Mesenchymal stem cell (in vitro differentiated cells and primary cell): ENCODE data around the gene ZDHHC14.

Source experiments
- DNase-seq: peaks from one replicate; pipeline ENCODE4 v3.0.0-alpha.2; 2013
- H2AFZ ChIP-seq: one replicate; pipeline ENCODE4 v1.6.1; 2013; ENCODE audit warnings: low read depth, mild to moderate bottlenecking, control low read depth, inconsistent platforms, low read length, moderate library complexity
- H2AK5ac ChIP-seq: 2 replicates; pipeline ENCODE4 v1.6.1; 2013; ENCODE audit warnings: low read length, moderate library complexity, mild to moderate bottlenecking, inconsistent platforms; ENCODE audit not compliant: severe bottlenecking
- H2BK120ac ChIP-seq: one replicate; pipeline ENCODE4 v1.6.1; 2013; ENCODE audit warnings: low read depth, mild to moderate bottlenecking, inconsistent platforms, low read length, moderate library complexity
- H2BK12ac ChIP-seq, 2 experiments: one replicate each; pipeline ENCODE4 v1.6.1; 2013; ENCODE audit warnings: inconsistent platforms in 2 of 2, low read length in 2 of 2, mild to moderate bottlenecking in 2 of 2, moderate library complexity in 2 of 2, control low read depth in 1 of 2
- H2BK15ac ChIP-seq: one replicate; pipeline ENCODE4 v1.6.1; 2013; ENCODE audit warnings: mild to moderate bottlenecking, low read depth, inconsistent platforms; ENCODE audit not compliant: poor library complexity, severe bottlenecking
- H2BK5ac ChIP-seq: 2 replicates; pipeline ENCODE4 v1.6.1; 2013; ENCODE audit warnings: low read depth, mild to moderate bottlenecking, low read length, control low read depth, inconsistent platforms; ENCODE audit not compliant: poor library complexity, severe bottlenecking
- H3K14ac ChIP-seq, 2 experiments: one replicate each; pipeline ENCODE4 v1.6.1; 2013; ENCODE audit warnings: inconsistent platforms in 2 of 2, low read length in 2 of 2, control low read depth in 1 of 2, mild to moderate bottlenecking in 1 of 2, moderate library complexity in 1 of 2
- H3K18ac ChIP-seq, 2 experiments: one replicate each; pipeline ENCODE4 v1.6.1; 2013; ENCODE audit warnings: inconsistent platforms in 2 of 2, low read length in 2 of 2, control low read depth in 1 of 2, low read depth in 1 of 2, mild to moderate bottlenecking in 1 of 2
- H3K23ac ChIP-seq, 2 experiments: one replicate each; pipeline ENCODE4 v1.6.1; 2013; ENCODE audit warnings: inconsistent platforms in 2 of 2, low read length in 2 of 2, mild to moderate bottlenecking in 2 of 2, moderate library complexity in 2 of 2, control low read depth in 1 of 2
- H3K27ac ChIP-seq: 2 replicates; pipeline ENCODE4 v1.5.1; 2013; ENCODE audit warnings: mild to moderate bottlenecking, moderate library complexity, low read length, control low read depth, inconsistent platforms; ENCODE audit not compliant: poor library complexity, severe bottlenecking
- H3K27me3 ChIP-seq, 2 experiments: 2 replicates each; pipeline versions ENCODE4 v1.6.1 to v1.7.0; 2013; ENCODE audit warnings: low read length in 2 of 2, mild to moderate bottlenecking in 2 of 2, moderate library complexity in 2 of 2, control low read depth in 1 of 2, inconsistent platforms in 1 of 2; ENCODE audit not compliant: control insufficient read depth in 1 of 2, insufficient read depth in 1 of 2
- H3K36me3 ChIP-seq, 2 experiments: 2 replicates each; pipeline versions ENCODE4 v1.6.1 to v1.7.0; 2013; ENCODE audit warnings: low read length in 2 of 2, control low read depth in 1 of 2, inconsistent platforms in 1 of 2, low read depth in 1 of 2, mild to moderate bottlenecking in 1 of 2; ENCODE audit not compliant: insufficient read depth in 2 of 2, control insufficient read depth in 1 of 2
- H3K4ac ChIP-seq, 2 experiments: one replicate each; pipeline ENCODE4 v1.6.1; 2013; ENCODE audit warnings: inconsistent platforms in 2 of 2, low read length in 2 of 2, mild to moderate bottlenecking in 2 of 2, moderate library complexity in 2 of 2, control low read depth in 1 of 2, low read depth in 1 of 2
- H3K4me1 ChIP-seq: 2 replicates; pipeline ENCODE4 v1.6.1; 2013; ENCODE audit warnings: low read depth, low read length, control low read depth; ENCODE audit not compliant: control insufficient read depth, insufficient read depth
- H3K4me2 ChIP-seq: 2 replicates; pipeline ENCODE4 v1.6.1; 2013; ENCODE audit warnings: low read length, mild to moderate bottlenecking, inconsistent platforms; ENCODE audit not compliant: poor library complexity, severe bottlenecking
- H3K4me3 ChIP-seq, 2 experiments: 2 replicates each; pipeline versions ENCODE4 v1.5.1 to v1.7.0; 2013; ENCODE audit warnings: low read length in 2 of 2, mild to moderate bottlenecking in 2 of 2, control low read depth in 1 of 2, low read depth in 1 of 2; ENCODE audit not compliant: insufficient read depth in 1 of 2
- H3K79me1 ChIP-seq: replicated peaks from 2 replicates; pipeline ENCODE4 v1.6.1; 2013; ENCODE audit warnings: mild to moderate bottlenecking, control low read depth, low read length, inconsistent platforms; ENCODE audit not compliant: poor library complexity, severe bottlenecking
- H3K9ac ChIP-seq: 2 replicates; pipeline ENCODE4 v1.7.0; 2013; ENCODE audit warnings: mild to moderate bottlenecking, low read length, moderate library complexity
- H3K9me3 ChIP-seq: 2 replicates; pipeline ENCODE4 v1.7.0; 2013; ENCODE audit warnings: mild to moderate bottlenecking, low read length; ENCODE audit not compliant: control insufficient read depth
- H4K8ac ChIP-seq: one replicate; pipeline ENCODE4 v1.6.1; 2013; ENCODE audit warnings: inconsistent platforms, mild to moderate bottlenecking, low read length, moderate library complexity
- H4K91ac ChIP-seq: one replicate; pipeline ENCODE4 v1.6.1; 2013; ENCODE audit warnings: mild to moderate bottlenecking, low read length, inconsistent platforms
- WGBS: methylation state at CpG from one replicate; pipeline ENCODE4 v1.1.7; 2013; ENCODE audit warnings: mixed read lengths; 5-methylcytosine and 5-hydroxymethylcytosine counted together

The ZDHHC14 gene

DNA sequence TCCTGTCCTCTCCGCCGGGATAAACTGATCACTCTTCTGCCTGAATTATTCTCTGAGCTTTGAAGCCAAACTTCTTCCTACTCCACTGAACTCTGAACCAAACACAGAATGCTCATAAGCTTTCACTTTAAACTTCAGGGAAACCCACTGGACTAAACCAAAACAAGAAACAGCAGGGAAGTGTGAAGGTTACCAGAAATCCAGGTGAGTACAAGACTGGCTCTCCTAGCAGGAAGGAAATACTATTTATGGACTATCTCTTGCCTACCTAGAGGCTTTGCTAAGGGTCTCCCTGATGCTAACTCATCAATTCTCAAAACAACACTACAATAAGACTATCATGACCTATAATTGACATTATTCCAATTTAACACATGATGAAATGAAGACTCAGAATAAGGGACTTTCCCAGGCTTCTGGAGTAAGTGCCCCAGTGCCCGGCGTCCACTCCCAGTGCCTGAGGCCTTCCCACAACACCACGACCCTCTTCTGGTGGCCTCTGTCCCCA lies 145.0 kb downstream of the ZDHHC14 start:
- no peaks in the 10 kb centered on the region for H3K36me3 ChIP-seq
- H4K91ac ChIP-seq: no peak overlapping the region
- H2BK15ac ChIP-seq: no peak overlapping the region
- no peak overlapping the region for H3K4me2 ChIP-seq
- H2AK5ac ChIP-seq: no peak overlapping the region
- H2AFZ ChIP-seq: no peak overlapping the region
- no peaks in the 10 kb centered on the region for H3K9me3 ChIP-seq
- no peak for DNase-seq
- no peak overlapping the region for H2BK5ac ChIP-seq
- peaks cover 0 to 31% of the 10 kb centered on the region in 2 experiments for H3K27me3 ChIP-seq
- H3K4me1 ChIP-seq: peaks cover 1% of the 10 kb centered on the region
- H3K4ac ChIP-seq: no peak overlapping the region
- H3K23ac ChIP-seq: no peak overlapping the region
- WGBS: 89% methylated on average over 4 of the region's 5 CpGs
- no peak overlapping the region for H3K14ac ChIP-seq
- no peak overlapping the region for H4K8ac ChIP-seq
- no peak overlapping the region for H3K18ac ChIP-seq
- no peak overlapping the region for H3K9ac ChIP-seq
- H3K27ac ChIP-seq: no peak overlapping the region
- no peak overlapping the region for H2BK120ac ChIP-seq
- H3K4me3 ChIP-seq: no peak overlapping the region
- no peak overlapping the region for H2BK12ac ChIP-seq
- H3K79me1 ChIP-seq: peaks cover 3% of the 10 kb centered on the region

DNA sequence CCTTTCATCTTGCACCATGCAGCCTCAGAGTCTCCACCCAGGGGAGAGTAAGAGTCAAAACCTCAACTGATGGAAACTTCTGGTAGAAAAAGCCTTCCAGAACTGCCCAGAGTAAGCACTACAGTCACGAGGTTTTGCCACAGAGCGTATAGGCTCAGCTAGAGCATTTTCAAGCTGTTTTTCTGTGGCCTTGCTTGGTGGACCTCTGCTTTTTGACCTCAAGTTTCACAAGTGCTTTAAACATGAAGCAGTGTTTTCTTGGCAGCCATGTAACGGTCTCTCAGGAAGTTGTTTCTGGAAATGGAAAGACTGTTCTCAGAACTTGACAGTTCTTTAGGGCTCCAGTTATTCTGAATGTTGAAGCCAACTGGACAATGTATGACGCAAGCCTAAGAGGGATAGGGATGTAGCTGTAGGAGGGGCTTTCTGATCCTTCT lies 146.5 kb downstream of the ZDHHC14 start:
- Histone ChIP-seq H3K4me1 (peaks cover 10% of the 10 kb centered on the region), H3K9ac (no peak overlapping the region), H2BK15ac (no peak overlapping the region), H3K79me1 (peaks cover 12% of the 10 kb centered on the region), H2BK5ac (no peak overlapping the region), H4K8ac (no peak overlapping the region), H2AFZ (no peak overlapping the region), H2AK5ac (no peak overlapping the region), H3K23ac (no peak overlapping the region), H3K18ac (no peak overlapping the region), H3K9me3 (no peaks in the 10 kb centered on the region), H2BK12ac (no peak overlapping the region), H3K4ac (no peak overlapping the region), H3K27ac (no peak overlapping the region), H3K14ac (no peak overlapping the region), H2BK120ac (no peak overlapping the region), H3K4me3 (no peak overlapping the region), H3K27me3 (peaks cover 0 to 40% of the 10 kb centered on the region in 2 experiments), H4K91ac (no peak overlapping the region), H3K36me3 (peaks cover 0 to 3% of the 10 kb centered on the region in 2 experiments), H3K4me2 (no peak overlapping the region)
- DNase-seq: peak; percentile 54
- 79% methylated on average over 4 of the region's 4 CpGs for WGBS

DNA sequence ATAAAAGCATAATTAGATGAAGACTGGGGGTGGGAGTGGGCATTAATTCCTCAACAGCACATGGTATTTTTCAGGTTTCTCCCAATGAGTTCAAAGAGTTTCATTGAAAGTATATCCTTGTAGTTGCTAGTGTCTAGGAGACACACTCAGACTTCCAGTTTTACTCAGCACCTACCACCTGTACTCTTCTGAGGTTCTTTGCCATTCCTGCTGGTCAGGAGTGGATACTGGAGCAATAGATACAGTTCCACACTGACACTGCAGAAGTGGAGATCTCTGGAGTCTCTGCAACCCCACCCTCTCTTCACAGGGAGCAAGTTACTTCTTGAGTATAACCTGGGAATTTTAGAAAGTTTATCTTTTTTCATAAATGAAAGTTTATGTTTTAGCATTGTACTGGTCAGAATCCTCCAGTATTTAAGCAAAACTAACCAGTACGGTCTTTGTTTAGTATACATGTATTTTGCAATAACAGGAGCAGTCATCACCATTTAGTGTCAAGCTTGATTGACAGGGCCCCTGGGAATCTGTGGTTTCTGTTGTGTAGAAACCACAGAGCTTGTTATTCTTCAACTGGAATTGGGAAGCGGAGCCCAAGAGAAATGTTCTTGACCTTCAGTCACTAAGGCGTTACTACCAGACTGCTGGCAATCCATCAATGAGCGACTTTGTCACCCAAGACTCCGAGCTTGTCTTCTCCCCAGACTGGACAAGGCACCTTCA lies 148.1 kb downstream of the ZDHHC14 start:
- 31% methylated on average over 4 of the region's 5 CpGs for WGBS
- no peak overlapping the region for H3K14ac ChIP-seq
- peaks cover 12% of the 10 kb centered on the region for H3K79me1 ChIP-seq
- no peak overlapping the region for H2AFZ ChIP-seq
- no peak overlapping the region for H4K8ac ChIP-seq
- peak overlapping the region; percentile 11 for H3K4me2 ChIP-seq
- no peak overlapping the region for H2BK120ac ChIP-seq
- no peak overlapping the region for H2BK5ac ChIP-seq
- H3K4me3 ChIP-seq: no peak overlapping the region
- no peak overlapping the region for H3K23ac ChIP-seq
- no peak overlapping the region for H3K9ac ChIP-seq
- peak; percentile 76 for DNase-seq
- no peak overlapping the region for H3K4ac ChIP-seq
- peaks cover 0 to 56% of the 10 kb centered on the region in 2 experiments for H3K27me3 ChIP-seq
- H3K27ac ChIP-seq: no peak overlapping the region
- H2BK15ac ChIP-seq: no peak overlapping the region
- H3K18ac ChIP-seq: no peak overlapping the region
- no peak overlapping the region for H2BK12ac ChIP-seq
- H3K9me3 ChIP-seq: no peaks in the 10 kb centered on the region
- no peak overlapping the region for H4K91ac ChIP-seq
- H2AK5ac ChIP-seq: no peak overlapping the region
- peaks cover 0 to 3% of the 10 kb centered on the region in 2 experiments for H3K36me3 ChIP-seq
- peaks cover 14% of the 10 kb centered on the region for H3K4me1 ChIP-seq

DNA sequence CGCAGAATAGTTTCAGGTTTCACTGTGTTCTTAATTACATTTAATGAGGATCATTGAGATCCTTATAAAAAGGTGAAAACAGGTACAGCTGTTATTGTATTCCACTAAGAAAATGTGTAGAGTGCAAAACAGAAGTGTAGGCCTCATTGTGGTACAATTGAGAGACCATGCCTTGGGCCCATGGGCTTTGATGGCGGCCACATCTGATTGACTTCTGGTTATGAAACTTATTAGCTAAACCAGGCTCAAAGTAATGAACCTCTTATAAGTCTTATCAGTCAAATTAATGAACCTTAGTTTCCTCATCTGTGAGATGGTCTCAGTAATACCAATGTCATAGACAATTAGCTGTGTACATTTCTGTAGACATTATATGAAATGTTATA lies 148.7 kb downstream of the ZDHHC14 start:
- peaks cover 14% of the 10 kb centered on the region for H3K79me1 ChIP-seq
- H3K4me2 ChIP-seq: no peak overlapping the region
- no peaks in the 10 kb centered on the region for H3K9me3 ChIP-seq
- H2BK120ac ChIP-seq: no peak overlapping the region
- H3K4me1 ChIP-seq: peaks cover 14% of the 10 kb centered on the region
- H2BK12ac ChIP-seq: no peak overlapping the region
- H4K91ac ChIP-seq: no peak overlapping the region
- H3K27me3 ChIP-seq: peaks cover 0 to 59% of the 10 kb centered on the region in 2 experiments
- WGBS: 100% methylated on average over 1 of the region's 2 CpGs
- no peak overlapping the region for H3K18ac ChIP-seq
- H4K8ac ChIP-seq: no peak overlapping the region
- H2AFZ ChIP-seq: no peak overlapping the region
- DNase-seq: no peak
- no peak overlapping the region for H3K23ac ChIP-seq
- H3K27ac ChIP-seq: no peak overlapping the region
- no peak overlapping the region for H3K14ac ChIP-seq
- no peak overlapping the region for H3K9ac ChIP-seq
- H3K36me3 ChIP-seq: peaks cover 0 to 3% of the 10 kb centered on the region in 2 experiments
- H3K4ac ChIP-seq: no peak overlapping the region
- no peak overlapping the region for H2BK15ac ChIP-seq
- H3K4me3 ChIP-seq: no peak overlapping the region
- H2AK5ac ChIP-seq: no peak overlapping the region
- no peak overlapping the region for H2BK5ac ChIP-seq
